NB4 (cell line): ENCODE measurements around the gene BDKRB1.

Experiments used
- CTCF ChIP-seq: IDR thresholded peaks from one replicate; pipeline ENCODE4 v1.5.1; 2012; ENCODE audit warnings: low read depth, low read length
- MAX ChIP-seq: IDR thresholded peaks from 2 replicates; pipeline ENCODE4 v1.6.1; 2011; ENCODE audit warnings: low read depth, low read length

GRCh38 chr14:96263347-96264199 lies 7.6 kb downstream of the BDKRB1 start:
- TF ChIP-seq MAX (no peak), CTCF (no peak)
